Type B pancreatic cell (in vitro differentiated cells): ENCODE results near the gene LRRK2. TPM values are rescaled to one million over a fixed set of nuclear protein-coding genes. Genes with fewer than 3 reads are reported as not detected.

Experiments used
- DNase-seq: peaks from one replicate; pipeline ENCODE4 v3.0.0; 2021; ENCODE audit warnings: mixed read lengths; ENCODE audit not compliant: unreplicated experiment; ENCODE audit errors: extremely low spot score
- H3K27ac Mint-ChIP-seq: 2 replicates; pipeline ENCODE4 v1.8.0; 2021; ENCODE audit warnings: mild to moderate bottlenecking, mixed read lengths
- H3K27me3 Mint-ChIP-seq: 2 replicates; pipeline ENCODE4 v1.8.0; 2021; ENCODE audit warnings: mixed read lengths
- H3K36me3 Mint-ChIP-seq: 2 replicates; pipeline ENCODE4 v1.8.0; 2021; ENCODE audit warnings: mixed read lengths
- H3K4me1 Mint-ChIP-seq: one replicate; pipeline ENCODE4 v1.8.0; 2021; ENCODE audit warnings: mixed read lengths; ENCODE audit not compliant: unreplicated experiment
- H3K4me3 Mint-ChIP-seq: 2 replicates; pipeline ENCODE4 v1.8.0; 2021; ENCODE audit warnings: mild to moderate bottlenecking, mixed read lengths
- H3K9me3 Mint-ChIP-seq: 2 replicates; pipeline ENCODE4 v1.8.0; 2021; ENCODE audit warnings: mixed read lengths
- CTCF ChIP-seq: fragments of 200-600 bp; sonication (generic); conservative IDR thresholded peaks from 2 replicates; pipeline ENCODE4 v1.5.0; 2021; ENCODE audit warnings: antibody characterized with exemption, mild to moderate bottlenecking
- total RNA-seq: library from RNA; stranded (reverse); gene quantifications from 2 replicates; pipeline ENCODE4 v1.2.1, GENCODE V29; 2021; ENCODE audit warnings: low replicate concordance

The LRRK2 gene
- total RNA-seq, 1 donor from 2014 or later = 0.75 TPM

GRCh38 chr12:40225337-40225983 is 663 bp downstream of the LRRK2 start:
- H3K9me3 Mint-ChIP-seq = no peaks in the 10 kb centered on the region
- H3K27ac Mint-ChIP-seq = peak overlapping the region; percentile 68
- peaks cover 6% of the 10 kb centered on the region for H3K4me1 Mint-ChIP-seq
- TF ChIP-seq CTCF = no peak
- H3K36me3 Mint-ChIP-seq = no peaks in the 10 kb centered on the region
- H3K27me3 Mint-ChIP-seq = peaks cover 38% of the 10 kb centered on the region
- H3K4me3 Mint-ChIP-seq = peak overlapping the region; percentile 83
- DNase-seq = no peak

- no peak for TF ChIP-seq CTCF
- Mint-ChIP-seq H3K27me3 (peaks cover 38% of the 10 kb centered on the region), H3K36me3 (no peaks in the 10 kb centered on the region), H3K4me3 (peak overlapping the region; percentile 83), H3K9me3 (no peaks in the 10 kb centered on the region), H3K27ac (no peak overlapping the region), H3K4me1 (peaks cover 6% of the 10 kb centered on the region)
- no peak for DNase-seq
These were observed 1.3 kb downstream of the LRRK2 start for GRCh38 chr12:40225984-40226602.

GRCh38 chr12:40226705-40227104 is 1.9 kb downstream of the LRRK2 start:
- no peak for DNase-seq
- peaks cover 6% of the 10 kb centered on the region for H3K4me1 Mint-ChIP-seq
- H3K4me3 Mint-ChIP-seq = peak overlapping the region; percentile 35
- peaks cover 38% of the 10 kb centered on the region for H3K27me3 Mint-ChIP-seq
- no peaks in the 10 kb centered on the region for H3K36me3 Mint-ChIP-seq
- H3K27ac Mint-ChIP-seq = no peak overlapping the region
- no peak for TF ChIP-seq CTCF
- no peaks in the 10 kb centered on the region for H3K9me3 Mint-ChIP-seq

DNA sequence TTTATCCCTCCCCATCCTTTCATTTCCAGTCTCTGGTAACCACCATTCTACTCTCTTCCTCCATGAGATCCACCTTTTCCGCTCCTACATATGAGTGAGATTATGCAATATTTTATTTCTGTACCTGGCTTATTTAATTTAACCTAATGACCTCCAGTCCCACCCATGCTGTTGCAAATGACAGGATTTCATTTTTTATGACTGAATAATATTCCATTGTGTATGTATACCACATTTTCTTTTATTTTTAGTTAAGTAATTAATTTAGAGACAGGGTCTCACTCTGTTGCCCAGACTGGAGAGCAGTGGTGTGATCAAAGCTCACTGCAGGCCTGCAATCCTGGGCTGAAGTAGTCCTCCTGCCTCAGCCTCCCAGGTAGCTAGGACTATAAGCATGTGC is 2.6 kb downstream of the LRRK2 start:
- Mint-ChIP-seq H3K27ac (no peak overlapping the region), H3K9me3 (no peaks in the 10 kb centered on the region), H3K4me1 (peaks cover 6% of the 10 kb centered on the region), H3K27me3 (peaks cover 38% of the 10 kb centered on the region), H3K36me3 (no peaks in the 10 kb centered on the region), H3K4me3 (no peak overlapping the region)
- no peak for DNase-seq
- no peak for TF ChIP-seq CTCF

DNA sequence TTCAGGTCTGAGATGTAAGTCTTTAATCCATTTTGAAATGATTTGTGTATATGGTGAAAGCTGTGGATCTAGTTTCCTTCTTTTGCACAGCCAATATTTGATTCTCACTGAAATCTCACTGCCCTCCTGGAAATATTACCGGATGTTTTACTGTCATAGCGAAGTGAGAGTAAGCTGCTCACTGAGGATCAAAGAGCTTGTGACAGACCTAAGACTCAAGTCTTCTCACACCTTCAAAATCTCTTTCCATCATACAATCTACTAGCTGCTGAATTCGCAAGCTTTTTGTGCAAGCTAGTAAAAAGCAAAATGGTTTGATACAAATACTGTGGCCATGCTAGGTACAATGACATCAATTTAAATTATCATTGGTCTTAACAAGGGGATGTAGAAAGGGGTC is 3.9 kb downstream of the LRRK2 start:
- no peak overlapping the region for H3K27ac Mint-ChIP-seq
- no peaks in the 10 kb centered on the region for H3K36me3 Mint-ChIP-seq
- H3K9me3 Mint-ChIP-seq = no peaks in the 10 kb centered on the region
- peaks cover 6% of the 10 kb centered on the region for H3K4me1 Mint-ChIP-seq
- TF ChIP-seq CTCF = no peak
- no peak for DNase-seq
- no peak overlapping the region for H3K4me3 Mint-ChIP-seq
- H3K27me3 Mint-ChIP-seq = peaks cover 28% of the 10 kb centered on the region
